Natural killer cell (primary cell): ENCODE measurements around the gene ZSWIM6. TPM values are rescaled to one million over a fixed set of nuclear protein-coding genes. Genes with fewer than 3 reads are reported as not detected.

Source experiments
- ATAC-seq, 3 donors: fragments of 150-1000 bp in 2 of 3; fragments of 200-7000 bp in 1 of 3; cut with Tn5 transposase; 1 replicate in 1 of 3; 2 replicates in 2 of 3; pipeline ENCODE4 v1.10.0; 2021; ENCODE audit warnings: mild to moderate bottlenecking in 2 of 3, moderate library complexity in 2 of 3
- DNase-seq, 2 donors: peaks; one replicate each; pipeline versions ENCODE4 v3.0.0 to v3.0.0-alpha.2; 2013 to 2021; ENCODE audit warnings: mixed read lengths in 1 of 2
- H3K27ac ChIP-seq: one replicate; pipeline ENCODE4 v1.5.1; 2013; ENCODE audit warnings: mild to moderate bottlenecking, low read length
- H3K27me3 ChIP-seq: one replicate; pipeline ENCODE4 v1.6.1; 2013; ENCODE audit warnings: low read length; ENCODE audit not compliant: control insufficient read depth, insufficient read depth
- H3K36me3 ChIP-seq: one replicate; pipeline ENCODE4 v1.6.1; 2013; ENCODE audit warnings: low read length; ENCODE audit not compliant: control insufficient read depth, insufficient read depth
- H3K4me1 ChIP-seq: one replicate; pipeline ENCODE4 v1.6.1; 2013; ENCODE audit warnings: low read length; ENCODE audit not compliant: control insufficient read depth, insufficient read depth
- H3K4me3 ChIP-seq: one replicate; pipeline ENCODE4 v1.5.1; 2013; ENCODE audit warnings: low read length
- H3K9me3 ChIP-seq: one replicate; pipeline ENCODE4 v1.6.1; 2013; ENCODE audit warnings: low read length; ENCODE audit not compliant: control insufficient read depth, insufficient read depth
- H3K27ac Mint-ChIP-seq, 2 donors: one replicate each; pipeline ENCODE4 v1.8.0; 2022; ENCODE audit warnings: mild to moderate bottlenecking in 2 of 2, mixed read lengths in 2 of 2, moderate library complexity in 1 of 2
- H3K27me3 Mint-ChIP-seq, 2 donors: one replicate each; pipeline ENCODE4 v1.8.0; 2022; ENCODE audit warnings: low read depth in 2 of 2, mixed read lengths in 2 of 2
- H3K36me3 Mint-ChIP-seq: one replicate; pipeline ENCODE4 v1.8.0; 2022; ENCODE audit warnings: mixed read lengths
- H3K4me1 Mint-ChIP-seq, 2 donors: one replicate each; pipeline ENCODE4 v1.8.0; 2022; ENCODE audit warnings: mixed read lengths in 2 of 2
- H3K4me3 Mint-ChIP-seq: one replicate; pipeline ENCODE4 v1.8.0; 2022; ENCODE audit warnings: mild to moderate bottlenecking, moderate library complexity, mixed read lengths
- H3K9me3 Mint-ChIP-seq, 2 donors: one replicate each; pipeline ENCODE4 v1.8.0; 2022; ENCODE audit warnings: mixed read lengths in 2 of 2
- WGBS: methylation state at CpG from one replicate; pipeline ENCODE4 v1.1.7; 2013; ENCODE audit warnings: missing lambda C conversion rate; ENCODE audit not compliant: insufficient coverage; 5-methylcytosine and 5-hydroxymethylcytosine counted together
- intact Hi-C: fragments of 100-400 bp; cut with micrococcal nuclease; formaldehyde crosslinking; loops from one replicate; pipeline ENCODE4 v1.14.2; 2022
- total RNA-seq, 4 donors: library from RNA; stranded (reverse); fragments of 120-200 nt in 1 of 4; gene quantifications; one replicate each; pipeline versions ENCODE4 v1.2.3 to v1.2.4, GENCODE V29; 2013 to 2022
- TF ChIP-seq, protein P1 (sequence below): fragments of 200-600 bp; IDR thresholded peaks from one replicate; pipeline ENCODE4 v1.8.0; 2022; ENCODE audit warnings: antibody characterized with exemption

ZSWIM6 gene
- total RNA-seq, 3 donors from 2014 or later (not counting 1 experiment from before 2014, with no cell fraction given): 8.7 to 11.4 (median 10.5) TPM

DNA sequence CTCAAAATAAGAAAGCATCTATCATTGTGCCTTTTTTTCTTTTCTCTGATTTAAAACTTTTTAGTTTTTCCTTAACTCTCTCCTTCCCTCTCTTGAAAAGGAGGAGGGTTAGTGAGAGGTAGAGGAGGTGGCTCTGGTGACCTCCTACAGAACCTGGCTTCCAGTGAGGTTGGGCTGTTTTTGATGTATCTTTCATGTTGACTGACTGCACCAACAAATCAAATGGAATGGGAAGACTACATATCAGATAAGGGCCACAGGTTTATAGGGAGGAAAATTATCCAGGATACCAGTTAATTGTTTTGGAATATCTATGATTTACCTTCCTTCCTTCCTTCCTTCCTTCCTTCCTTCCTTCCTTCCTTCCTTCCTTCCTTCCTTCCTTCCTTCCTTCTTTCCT, 173.2 kb downstream of the ZSWIM6 start:
- Histone ChIP-seq H3K4me1 (no peaks in the 10 kb centered on the region), H3K9me3 (no peaks in the 10 kb centered on the region), H3K27me3 (no peaks in the 10 kb centered on the region), H3K4me3 (no peak overlapping the region), H3K27ac (no peak overlapping the region), H3K36me3 (no peaks in the 10 kb centered on the region)
- Mint-ChIP-seq H3K4me3 (no peak overlapping the region), H3K9me3 (peaks cover 0 to 2% of the 10 kb centered on the region in 2 donors), H3K27me3 (no peaks in the 10 kb centered on the region), H3K36me3 (peaks cover 7% of the 10 kb centered on the region), H3K4me1 (peaks cover 4 to 7% of the 10 kb centered on the region in 2 donors), H3K27ac (no peak overlapping the region)
- TF ChIP-seq, protein P1, sequence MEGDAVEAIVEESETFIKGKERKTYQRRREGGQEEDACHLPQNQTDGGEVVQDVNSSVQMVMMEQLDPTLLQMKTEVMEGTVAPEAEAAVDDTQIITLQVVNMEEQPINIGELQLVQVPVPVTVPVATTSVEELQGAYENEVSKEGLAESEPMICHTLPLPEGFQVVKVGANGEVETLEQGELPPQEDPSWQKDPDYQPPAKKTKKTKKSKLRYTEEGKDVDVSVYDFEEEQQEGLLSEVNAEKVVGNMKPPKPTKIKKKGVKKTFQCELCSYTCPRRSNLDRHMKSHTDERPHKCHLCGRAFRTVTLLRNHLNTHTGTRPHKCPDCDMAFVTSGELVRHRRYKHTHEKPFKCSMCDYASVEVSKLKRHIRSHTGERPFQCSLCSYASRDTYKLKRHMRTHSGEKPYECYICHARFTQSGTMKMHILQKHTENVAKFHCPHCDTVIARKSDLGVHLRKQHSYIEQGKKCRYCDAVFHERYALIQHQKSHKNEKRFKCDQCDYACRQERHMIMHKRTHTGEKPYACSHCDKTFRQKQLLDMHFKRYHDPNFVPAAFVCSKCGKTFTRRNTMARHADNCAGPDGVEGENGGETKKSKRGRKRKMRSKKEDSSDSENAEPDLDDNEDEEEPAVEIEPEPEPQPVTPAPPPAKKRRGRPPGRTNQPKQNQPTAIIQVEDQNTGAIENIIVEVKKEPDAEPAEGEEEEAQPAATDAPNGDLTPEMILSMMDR: no peak
- intact Hi-C loops: no loop called here
- ATAC-seq (no peak), DNase-seq (no peak)

- Histone ChIP-seq H3K4me1 (no peaks in the 10 kb centered on the region), H3K9me3 (no peaks in the 10 kb centered on the region), H3K4me3 (no peak overlapping the region), H3K36me3 (no peaks in the 10 kb centered on the region), H3K27me3 (no peaks in the 10 kb centered on the region), H3K27ac (no peak overlapping the region)
- H3K9me3 Mint-ChIP-seq: peaks cover 0 to 2% of the 10 kb centered on the region in 2 donors
- H3K36me3 Mint-ChIP-seq: peaks cover 7% of the 10 kb centered on the region
- DNase-seq (no peak), ATAC-seq (no peak)
- TF ChIP-seq, protein P1: no peak
- no peak overlapping the region for H3K4me3 Mint-ChIP-seq
- intact Hi-C loops: no loop called here
- H3K27ac Mint-ChIP-seq: no peak overlapping the region
- H3K27me3 Mint-ChIP-seq: no peaks in the 10 kb centered on the region
- peaks cover 4 to 7% of the 10 kb centered on the region in 2 donors for H3K4me1 Mint-ChIP-seq
These were observed 175.2 kb downstream of the ZSWIM6 start for GRCh38 chr5:61507232-61507631.

DNA sequence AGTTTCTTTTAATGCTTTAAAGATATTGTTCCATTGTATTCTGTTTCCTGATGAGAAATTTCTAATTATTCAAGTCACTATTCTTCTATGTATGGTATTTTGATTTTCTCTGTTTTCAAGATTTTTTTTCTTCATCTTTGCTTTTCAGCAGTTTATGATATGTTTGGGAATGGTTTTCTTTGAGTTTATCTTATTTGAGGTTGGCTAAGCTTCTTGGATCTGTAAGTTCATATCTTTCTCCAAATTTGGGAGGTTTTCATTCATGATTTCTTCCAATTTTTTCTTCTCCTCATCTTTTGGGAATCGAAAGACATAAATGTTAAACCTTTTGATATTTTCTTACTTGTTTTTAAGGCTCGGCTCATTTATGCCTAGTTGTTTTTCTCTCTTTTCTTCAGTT, 184.9 kb downstream of the ZSWIM6 start:
- H3K36me3 Mint-ChIP-seq: no peaks in the 10 kb centered on the region

More for the DNA sequence above, 184.9 kb downstream of the ZSWIM6 start:
- no peak for ATAC-seq
- Histone ChIP-seq H3K36me3 (no peaks in the 10 kb centered on the region), H3K9me3 (no peaks in the 10 kb centered on the region), H3K27ac (no peak overlapping the region), H3K27me3 (no peaks in the 10 kb centered on the region), H3K4me1 (no peaks in the 10 kb centered on the region), H3K4me3 (no peak overlapping the region)
- Mint-ChIP-seq H3K9me3 (no peaks in the 10 kb centered on the region), H3K27me3 (no peaks in the 10 kb centered on the region), H3K4me1 (peaks cover 7 to 18% of the 10 kb centered on the region in 2 donors), H3K4me3 (no peak overlapping the region), H3K27ac (no peak overlapping the region)
- 100% methylated on average over 2 of the region's 2 CpGs for whole genome bisulfite sequencing
- no peak for DNase-seq
- intact Hi-C loops: no loop called here
- TF ChIP-seq, protein P1: no peak
